Activated CD8-positive, alpha-beta memory T cell treated with anti-CD3 and anti-CD28 coated beads, Interleukin-2, amount 50 U/mL, for 4 hours (primary cell): ENCODE measurements around the gene ENTPD2.

ENCODE experiments used
- DNase-seq: peaks from one replicate; pipeline ENCODE4 v3.0.0-alpha.2; 2020

Gene ENTPD2

DNA sequence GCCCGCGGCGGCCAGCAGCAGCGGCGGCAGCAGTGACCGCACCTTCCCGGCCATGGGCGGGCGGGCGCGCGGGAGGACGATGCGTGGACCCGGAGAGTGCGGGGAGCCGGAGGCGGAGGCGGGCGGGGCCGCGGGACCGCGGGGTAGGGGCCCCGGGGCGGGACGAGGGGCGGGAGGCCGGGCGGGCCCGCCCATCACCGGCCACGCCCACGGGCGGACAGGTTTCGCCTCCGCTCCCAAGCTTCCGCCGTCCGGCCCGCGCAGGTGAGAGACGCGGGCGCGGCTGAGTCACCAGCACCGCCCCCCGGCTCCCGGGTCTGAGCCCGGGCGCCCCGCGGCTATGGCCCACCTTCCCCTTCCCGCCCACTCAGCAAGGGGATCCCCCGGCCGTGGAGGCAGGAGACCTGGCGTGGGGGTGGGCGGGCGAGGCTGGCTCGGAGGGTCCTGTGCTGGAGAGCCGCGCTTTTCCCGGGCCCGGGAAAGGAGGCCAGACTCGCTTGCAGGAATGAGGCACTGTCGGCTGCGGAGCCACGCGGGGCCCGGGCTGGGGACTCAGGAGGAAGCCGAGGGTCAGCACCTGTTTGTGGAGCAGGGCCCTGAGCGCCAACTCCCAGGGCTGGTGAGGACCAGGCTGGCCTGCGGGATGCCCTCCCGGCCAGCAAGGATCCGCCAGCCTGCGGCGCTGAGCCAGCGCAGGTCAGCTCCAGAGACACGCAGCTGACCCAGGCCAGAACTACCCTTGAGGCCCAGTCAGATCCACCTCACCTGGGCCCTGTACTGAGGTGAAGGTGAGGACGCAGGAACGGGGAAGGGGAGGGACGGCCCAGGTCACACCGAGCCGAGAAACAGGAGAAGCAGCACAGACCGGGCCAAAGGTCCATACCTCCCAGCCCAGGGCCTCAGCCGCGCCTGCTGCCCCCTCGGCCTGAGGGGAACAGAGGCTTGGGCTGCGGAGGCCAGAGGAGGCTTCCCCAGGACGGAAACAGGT lies at the start of gene ENTPD2:
Gene ENTPD2, minus strand, starts transcription at position 118 of the 988 bp plus-strand sequence. Its CDS starts 64 bp downstream, at position 54.
- peak; percentile 60 for DNase-seq

GRCh38 chr9:137103206-137103999 lies 49.5 kb upstream of the ENTPD2 start:
- no peak for DNase-seq

- DNase-seq = no peak
Measured at GRCh38 chr9:137099231-137099630, 45.4 kb upstream of the ENTPD2 start.

DNA sequence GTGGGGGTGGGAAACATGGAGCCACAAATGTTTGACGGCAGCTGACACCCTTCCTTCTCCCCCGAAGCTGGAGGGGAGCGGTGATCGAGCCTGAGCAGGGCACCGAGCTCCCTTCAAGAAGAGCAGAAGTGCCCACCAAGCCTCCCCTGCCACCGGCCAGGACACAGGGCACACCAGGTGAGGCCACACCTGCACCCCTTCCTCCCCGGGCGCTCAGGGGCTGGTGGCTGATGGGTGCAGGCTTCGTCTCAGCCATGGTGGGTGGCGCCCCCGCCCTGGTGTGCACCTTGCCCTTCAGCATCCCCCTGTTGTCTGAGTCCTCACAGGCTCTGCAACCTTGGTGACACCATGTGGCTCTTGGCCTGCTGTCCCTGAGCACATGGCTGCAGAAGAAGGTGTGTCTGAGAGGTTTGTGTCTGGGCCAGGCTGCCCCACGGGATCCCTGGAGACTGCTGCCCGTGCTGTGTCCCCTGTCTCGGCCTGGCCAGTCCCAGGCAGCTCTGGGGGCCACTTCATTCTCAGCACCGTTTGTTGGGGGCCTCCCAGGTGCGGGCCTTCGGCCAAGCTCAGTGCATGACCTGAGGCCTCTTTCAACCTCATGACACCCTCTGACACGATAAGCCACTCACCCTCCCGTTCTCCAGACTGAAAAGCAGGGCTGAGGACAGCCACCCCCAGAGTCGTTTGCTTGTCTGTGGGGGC lies 44.1 kb upstream of the ENTPD2 start:
- DNase-seq = no peak

GRCh38 chr9:137096785-137097546 lies 43.1 kb upstream of the ENTPD2 start:
- DNase-seq = no peak

GRCh38 chr9:137095664-137096517 lies 42.0 kb upstream of the ENTPD2 start:
- DNase-seq = peak; percentile 84

GRCh38 chr9:137089232-137089947 lies 35.5 kb upstream of the ENTPD2 start:
- no peak for DNase-seq

DNA sequence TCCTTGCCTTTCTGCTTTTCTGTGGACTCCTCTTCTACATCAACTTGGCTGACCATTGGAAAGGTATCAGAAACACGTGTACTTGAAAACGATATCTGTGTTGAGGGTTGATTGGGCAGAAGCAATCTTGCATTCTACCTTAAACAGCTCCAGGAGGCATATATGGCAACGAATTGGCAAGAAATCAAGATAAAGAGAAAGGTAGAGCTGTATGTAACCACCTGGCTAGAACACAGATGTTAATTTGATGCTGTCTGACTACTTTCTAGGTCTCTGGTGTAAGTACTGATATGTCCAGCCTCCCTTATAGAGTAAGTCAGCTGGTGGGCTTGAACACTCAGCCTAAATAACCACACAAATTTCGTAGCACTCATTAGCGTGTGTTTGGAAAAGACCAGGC lies 34.3 kb upstream of the ENTPD2 start:
- DNase-seq = no peak

- DNase-seq = no peak
Measured at GRCh38 chr9:137087409-137087925, 33.6 kb upstream of the ENTPD2 start.

DNA sequence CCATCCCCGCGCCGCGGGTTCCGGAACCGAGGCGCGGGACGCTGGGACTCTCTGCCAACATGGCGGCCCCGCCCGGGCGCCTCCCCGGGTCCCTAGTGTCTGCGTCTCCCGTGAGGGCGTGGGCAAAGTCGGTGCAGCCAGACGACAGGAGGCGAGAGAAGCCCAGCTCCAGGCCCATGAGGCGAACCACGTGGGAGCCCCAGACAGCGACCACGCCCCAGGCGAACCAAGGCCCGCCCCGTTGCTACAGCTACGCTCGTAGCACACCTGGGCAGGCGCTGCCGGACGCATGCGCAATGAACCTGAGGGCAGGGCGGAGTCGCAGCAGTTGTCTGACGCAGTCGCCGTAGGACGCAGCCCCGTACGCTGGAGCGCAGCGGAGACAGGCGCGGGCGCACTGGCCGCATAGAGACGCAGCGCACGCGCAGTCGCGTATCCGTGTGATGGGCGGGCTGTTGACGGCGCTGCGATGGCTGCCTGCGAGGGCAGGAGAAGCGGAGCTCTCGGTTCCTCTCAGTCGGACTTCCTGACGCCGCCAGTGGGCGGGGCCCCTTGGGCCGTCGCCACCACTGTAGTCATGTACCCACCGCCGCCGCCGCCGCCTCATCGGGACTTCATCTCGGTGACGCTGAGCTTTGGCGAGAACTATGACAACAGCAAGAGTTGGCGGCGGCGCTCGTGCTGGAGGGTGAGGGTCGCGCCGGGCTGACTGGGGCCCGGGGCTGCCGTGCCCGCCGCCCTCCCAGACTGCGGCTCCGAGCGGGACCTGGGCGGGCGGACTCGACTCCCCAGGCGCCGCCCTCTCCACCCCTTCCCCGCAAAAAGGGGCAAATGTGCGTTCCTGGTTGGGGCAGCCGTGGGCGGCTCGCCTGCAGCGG lies 32.9 kb upstream of the ENTPD2 start, which contains the start of gene MAN1B1:
Gene MAN1B1, plus strand, starts transcription at position 455 of the 878 bp plus-strand sequence. Its CDS starts 15 bp downstream, at position 470.
- peak; percentile 100 for DNase-seq

DNA sequence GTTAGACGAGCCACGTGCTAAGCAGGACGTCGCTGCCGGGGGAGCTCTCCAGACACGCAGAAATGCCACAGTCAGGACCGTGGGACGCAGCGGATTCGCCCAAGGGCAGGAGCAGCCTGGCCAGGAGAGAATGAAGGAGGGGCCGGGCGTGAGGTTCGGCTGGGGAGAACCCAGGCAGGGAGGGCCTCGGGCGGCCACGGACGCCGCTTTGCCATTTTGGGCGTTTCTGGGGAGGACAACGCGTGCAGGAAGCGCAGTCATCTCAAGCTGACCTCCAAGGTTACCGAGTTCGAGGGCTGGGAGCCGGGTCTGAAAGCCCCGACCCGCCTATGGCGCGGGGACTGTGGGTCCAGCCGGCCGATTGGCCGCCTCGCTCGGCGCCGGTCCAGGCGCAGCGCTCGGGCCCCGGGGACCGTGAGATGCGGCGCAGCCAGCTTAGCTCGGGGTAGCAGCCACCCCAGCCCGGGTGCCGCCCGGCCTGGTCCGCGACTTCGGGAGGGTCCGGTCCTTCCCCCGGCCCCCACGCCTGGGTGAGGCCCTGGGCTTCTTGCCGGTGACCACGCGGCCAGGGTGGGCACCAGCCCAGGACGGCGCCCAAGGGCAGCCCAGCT lies 32.2 kb upstream of the ENTPD2 start:
- peak; percentile 33 for DNase-seq

DNA sequence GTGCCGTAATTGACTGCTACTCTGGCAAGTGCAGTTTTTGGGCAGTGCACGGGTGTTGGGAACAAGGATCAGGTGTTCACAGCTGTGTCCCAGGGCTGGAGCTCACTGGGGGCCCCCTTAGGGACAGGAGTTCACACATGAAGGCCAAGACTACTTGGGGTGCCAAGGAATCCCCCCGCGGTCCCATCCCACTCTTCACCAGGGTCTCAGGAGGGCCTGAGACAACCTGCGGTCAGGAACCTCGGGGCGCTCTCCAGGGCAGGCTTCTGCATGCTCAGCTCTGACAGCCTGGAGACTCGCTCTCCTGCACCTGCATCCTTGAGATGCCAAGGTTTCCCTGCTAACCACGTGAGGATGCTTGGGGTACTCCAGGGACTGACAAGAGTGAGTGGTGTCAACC lies 30.7 kb upstream of the ENTPD2 start:
- DNase-seq = no peak

- DNase-seq = no peak
Measured at GRCh38 chr9:137083394-137084004, 29.6 kb upstream of the ENTPD2 start.

GRCh38 chr9:137082925-137083290 lies 29.0 kb upstream of the ENTPD2 start:
- no peak for DNase-seq

DNA sequence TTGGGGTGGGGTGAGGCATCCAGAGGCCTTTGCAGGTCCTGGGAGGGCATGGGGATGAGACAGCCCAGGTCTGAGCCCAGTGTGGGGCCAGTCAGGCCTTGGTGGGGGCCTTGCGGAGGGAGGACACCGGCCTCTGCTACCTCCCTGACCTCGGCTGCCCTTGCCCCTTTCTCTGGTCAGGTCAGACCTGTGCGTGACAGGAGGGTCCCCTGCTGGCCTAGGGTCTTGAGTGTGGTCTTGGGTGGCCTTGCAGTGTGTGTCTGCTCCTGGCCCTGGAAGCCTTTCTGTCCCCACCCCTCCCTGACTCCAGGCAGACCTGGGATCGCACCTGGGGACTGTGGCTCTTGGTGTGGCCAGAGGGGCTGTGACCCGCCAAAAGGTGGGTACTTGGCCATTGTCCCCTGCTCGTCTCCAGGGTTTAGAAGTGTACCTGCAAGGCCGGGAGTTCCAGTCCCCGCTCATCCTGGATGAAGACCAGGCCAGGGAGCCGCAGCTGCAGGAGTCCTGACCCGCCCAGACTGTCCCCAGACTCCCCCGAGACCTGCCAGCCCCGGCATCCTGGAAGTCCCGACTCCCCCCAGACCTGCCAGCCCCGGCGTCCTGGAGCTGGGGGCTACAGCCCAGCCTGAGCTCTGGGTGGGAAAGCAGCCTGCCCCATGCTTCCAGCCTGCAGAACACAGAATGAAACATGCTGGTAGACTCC lies 28.5 kb upstream of the ENTPD2 start:
- no peak for DNase-seq

GRCh38 chr9:137080260-137081122 lies 26.6 kb upstream of the ENTPD2 start:
- DNase-seq = no peak

DNA sequence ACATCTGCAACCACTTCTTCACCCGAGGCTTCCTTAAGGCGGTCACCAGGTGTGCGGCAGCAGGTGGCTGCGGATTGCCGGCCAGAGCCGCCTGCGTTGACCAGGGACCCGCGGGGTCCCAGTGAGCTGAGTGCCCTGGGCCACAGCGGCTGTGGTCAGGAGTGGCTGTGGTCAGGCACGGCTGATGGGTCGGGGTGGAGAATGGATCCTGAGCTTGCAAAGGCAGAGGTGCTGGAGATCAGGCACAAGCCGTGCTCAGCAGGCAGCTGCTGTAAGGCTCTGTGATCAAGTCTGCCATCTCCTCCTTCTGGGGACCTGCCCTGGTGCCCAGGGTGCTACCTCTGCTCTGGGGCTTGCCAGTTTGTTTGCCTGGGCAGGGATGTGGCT lies 25.5 kb upstream of the ENTPD2 start:
- no peak for DNase-seq
